HepG2 (cell line): ENCODE data around the gene ALDH3B2. TPM values are rescaled to one million over a fixed set of nuclear protein-coding genes. Genes with fewer than 3 reads are reported as not detected.

Experiments
- ATAC-seq: fragments of 200-7000 bp; cut with Tn5 transposase; 3 replicates; pipeline ENCODE4 v1.9.1; 2020; ENCODE audit warnings: mild to moderate bottlenecking, moderate library complexity
- BruUV-seq: library from RNA; stranded (reverse); fragments of 400-500 nt; replicated peaks from 2 replicates; lab custom pipeline; 2021; lab: Mats Ljungman, UMichigan
- CTCF ChIA-PET: fragments of 300-600 bp; formaldehyde crosslinking; extraction: SDS; loops from one replicate; lab custom pipeline; 2021; ENCODE audit warnings: low total read pairs, inconsistent platforms, low intra/inter-chr PET ratio; lab: Yijun Ruan, JAX
- POLR2A ChIA-PET: fragments of 350-600 bp; sonication (Branson Sonifier 250); formaldehyde crosslinking; loops from one replicate; lab custom pipeline; 2020; ENCODE audit warnings: antibody characterized with exemption, inconsistent platforms; lab: Yijun Ruan, JAX
- DNase-seq: peaks from one replicate; pipeline ENCODE4 v3.0.0-alpha.2; 2015; ENCODE audit warnings: low spot score
- FAIRE-seq: peaks from 3 replicates; lab custom pipeline; 2011; peaks lifted over from hg19 to GRCh38; lab: Jason Lieb, UNC
- H2AFZ ChIP-seq: one replicate; pipeline ENCODE4 v1.6.1; 2011; ENCODE audit warnings: low read length, inconsistent platforms
- H3K27ac ChIP-seq: fragments of 300-600 bp; 3 replicates; pipeline ENCODE4 v1.8.0; 2011; ENCODE audit warnings: mixed run types, mild to moderate bottlenecking, mixed read lengths, low read length, inconsistent platforms; ENCODE audit not compliant: insufficient read depth; ENCODE audit errors: extremely low read length
- H3K27me3 ChIP-seq, 2 experiments: fragments of 200-600 bp in 1 of 2; 2 replicates in 1 of 2; 3 replicates in 1 of 2; pipeline versions ENCODE4 v1.6.0 to v1.8.0; 2011; ENCODE audit warnings: low read length in 2 of 2, mild to moderate bottlenecking in 2 of 2, moderate library complexity in 2 of 2, inconsistent platforms in 1 of 2; ENCODE audit not compliant: insufficient read depth in 2 of 2, control insufficient read depth in 1 of 2
- H3K36me3 ChIP-seq, 2 experiments: fragments of 200-600 bp in 1 of 2; replicated peaks in 1 of 2; 2 replicates in 1 of 2; 3 replicates in 1 of 2; pipeline versions ENCODE4 v1.5.1 to v1.8.0; 2011; ENCODE audit warnings: low read length in 2 of 2, inconsistent platforms in 1 of 2; ENCODE audit not compliant: insufficient read depth in 2 of 2, control insufficient read depth in 1 of 2
- H3K4me1 ChIP-seq: 2 replicates; pipeline ENCODE4 v1.5.1; 2012; ENCODE audit warnings: low read length, inconsistent platforms; ENCODE audit not compliant: insufficient read depth
- H3K4me2 ChIP-seq: 2 replicates; pipeline ENCODE4 v1.6.0; 2011; ENCODE audit warnings: low read depth, low read length, inconsistent platforms
- H3K4me3 ChIP-seq, 3 experiments: fragments of 200-600 bp in 1 of 3; sonication (generic), shearing (Covaris generic) in 1 of 3; replicated peaks in 1 of 3; 2 replicates each; pipeline ENCODE4 v1.5.1; 2011 to 2016; ENCODE audit warnings: low read length in 3 of 3, inconsistent platforms in 2 of 3, low read depth in 2 of 3, mild to moderate bottlenecking in 2 of 3, control low read depth in 1 of 3, mixed read lengths in 1 of 3; ENCODE audit not compliant: insufficient read depth in 1 of 3
- H3K79me2 ChIP-seq: one replicate; pipeline ENCODE4 v1.6.1; 2011; ENCODE audit warnings: low read length, inconsistent platforms; ENCODE audit not compliant: insufficient read depth
- H3K9ac ChIP-seq: 2 replicates; pipeline ENCODE4 v1.6.0; 2011; ENCODE audit warnings: mild to moderate bottlenecking, low read depth, low read length, inconsistent platforms; ENCODE audit not compliant: insufficient read depth
- H3K9me3 ChIP-seq: 2 replicates; pipeline ENCODE4 v1.5.1; 2012; ENCODE audit warnings: mild to moderate bottlenecking, low read length
- H4K20me1 ChIP-seq: 2 replicates; pipeline ENCODE4 v1.6.0; 2011; ENCODE audit warnings: inconsistent platforms, mild to moderate bottlenecking, low read length, moderate library complexity; ENCODE audit not compliant: insufficient read depth
- KDM5A ChIP-seq: fragments of 200-600 bp; sonication (generic); IDR thresholded peaks from 2 replicates; pipeline ENCODE4 v1.7.0; 2018; ENCODE audit warnings: antibody characterized with exemption, mild to moderate bottlenecking, low read length, borderline replicate concordance
- MLX ChIP-seq: IDR thresholded peaks from 2 replicates; pipeline ENCODE4 v1.6.1; 2016
- NFIC ChIP-seq: IDR thresholded peaks from 2 replicates; pipeline ENCODE4 v1.6.1; 2012; ENCODE audit warnings: mild to moderate bottlenecking, low read length, inconsistent platforms
- NFYC ChIP-seq: IDR thresholded peaks from 2 replicates; pipeline ENCODE4 v1.6.1; 2016; ENCODE audit warnings: missing genetic modification reagents, missing compliant biosample characterization
- PPARG ChIP-seq: conservative IDR thresholded peaks from 2 replicates; pipeline ENCODE4 v1.6.1; 2016; ENCODE audit warnings: missing biosample characterization, missing genetic modification reagents
- ZNF407 ChIP-seq: sonication (generic); formaldehyde crosslinking; IDR thresholded peaks from one replicate; pipeline ENCODE4 v1.5.1; 2020; ENCODE audit warnings: mild to moderate bottlenecking, missing genetic modification reagents; ENCODE audit errors: not compliant biosample characterization
- ZNF629 ChIP-seq: sonication (generic); formaldehyde crosslinking; conservative IDR thresholded peaks from 2 replicates; pipeline ENCODE4 v1.5.0; 2020; ENCODE audit warnings: missing genetic modification reagents
- ZNF639 ChIP-seq: conservative IDR thresholded peaks from 2 replicates; pipeline ENCODE4 v1.6.1; 2018; ENCODE audit warnings: missing genetic modification reagents
- ZNF7 ChIP-seq: IDR thresholded peaks from 2 replicates; pipeline ENCODE4 v1.6.1; 2016; ENCODE audit warnings: missing biosample characterization, missing genetic modification reagents
- WGBS: methylation state at CpG from one replicate; pipeline ENCODE4 v1.1.6; 2017; ENCODE audit warnings: low lambda C conversion rate; 5-methylcytosine and 5-hydroxymethylcytosine counted together
- in situ Hi-C: cut with HindIII; loops from 2 replicates; pipeline ENCODE4 v1.10.0; 2017; ENCODE audit warnings: low pct_unique_long_range_greater_than_20kb; ENCODE audit not compliant: extremely low pct_ligation_motif_present
- intact Hi-C: fragments of 100-400 bp; cut with micrococcal nuclease; formaldehyde crosslinking; loops from one replicate; pipeline ENCODE4 v1.10.0; 2022; ENCODE audit not compliant: unreplicated experiment
- polyA plus RNA-seq, 8 experiments: library from polyadenylated mRNA; depleted of rRNA in 3 of 8; stranded (reverse) in 7 of 8; unstranded in 1 of 8; fragments of >200 nt; fragmentation: Illumina TruSeq in 4 of 8; extraction: Trizol in 4 of 8; gene quantifications; 2 replicates each; pipeline versions ENCODE4 v1.2.1 to v1.2.3, GENCODE V29; 2011 to 2016; ENCODE audit warnings: low read depth in 4 of 8, missing spikeins in 1 of 8, mixed read lengths in 1 of 8; ENCODE audit not compliant: insufficient read depth in 1 of 8
- total RNA-seq, 5 experiments: library from RNA; depleted of rRNA; stranded (reverse); fragments of >200 nt; fragmentation: Illumina TruSeq; extraction: Trizol; gene quantifications; 2 replicates each; pipeline ENCODE4 v1.2.3, GENCODE V29; 2016; ENCODE audit warnings: low read depth in 1 of 5

Gene ALDH3B2
- total and polyA plus RNA-seq, 2 of the 13 experiments (the other 11 are each of a cell fraction or from before 2014, with no cell fraction given) = not detected

GRCh38 chr11:67627441-67627811 lies 47.0 kb downstream of the ALDH3B2 start:
- CTCF ChIA-PET = no interaction called here
- H3K9ac ChIP-seq = no peak overlapping the region
- no peaks in the 10 kb centered on the region for H3K27me3 ChIP-seq
- intact Hi-C loops (no loop called here), in situ Hi-C loops (no loop called here)
- TF ChIP-seq PPARG (CRISPR knock-in tag) (no peak), ZNF639 (CRISPR knock-in tag) (no peak), ZNF7 (CRISPR knock-in tag) (no peak), KDM5A (no peak)
- ATAC-seq (no peak), DNase-seq (no peak), FAIRE-seq (no peak)
- no TSS peak for BruUV-seq
- no peaks in the 10 kb centered on the region for H4K20me1 ChIP-seq
- POLR2A ChIA-PET = interaction anchor here (2.1 kb wide), 1 partner anchor 14 kb away, joined by 9 read pairs; no protein-coding TSS in a partner anchor
- no peaks in the 10 kb centered on the region for H3K9me3 ChIP-seq
- H3K4me2 ChIP-seq = no peak overlapping the region
- H2AFZ ChIP-seq = no peak overlapping the region
- H3K4me3 ChIP-seq = no peak overlapping the region
- no peak overlapping the region for H3K27ac ChIP-seq
- H3K4me1 ChIP-seq = peaks cover 45% of the 10 kb centered on the region
- no peaks in the 10 kb centered on the region for H3K79me2 ChIP-seq
- no peaks in the 10 kb centered on the region for H3K36me3 ChIP-seq
- WGBS = 100% methylated on average over 3 of the region's 6 CpGs

- no peaks in the 10 kb centered on the region for H3K36me3 ChIP-seq
- no peak overlapping the region for H3K4me2 ChIP-seq
- no peak for ATAC-seq
- in situ Hi-C loops = no loop called here
- ChIA-PET CTCF (no interaction called here), POLR2A (interaction anchor here (1.6 kb wide), 1 partner anchor 10 kb away, joined by 5 read pairs; no protein-coding TSS in a partner anchor)
- H3K27ac ChIP-seq = no peak overlapping the region
- no TSS peak for BruUV-seq
- no peak overlapping the region for H3K4me3 ChIP-seq
- no peaks in the 10 kb centered on the region for H4K20me1 ChIP-seq
- no peak for FAIRE-seq
- intact Hi-C loops = no loop called here
- no peak overlapping the region for H2AFZ ChIP-seq
- H3K4me1 ChIP-seq = peaks cover 45% of the 10 kb centered on the region
- 97% methylated on average over 9 of the region's 10 CpGs for WGBS
- no peaks in the 10 kb centered on the region for H3K27me3 ChIP-seq
- H3K9me3 ChIP-seq = no peaks in the 10 kb centered on the region
- H3K79me2 ChIP-seq = no peaks in the 10 kb centered on the region
- H3K9ac ChIP-seq = no peak overlapping the region
- no peak for DNase-seq
- TF ChIP-seq NFIC (no peak), NFYC (CRISPR knock-in tag) (no peak), ZNF407 (CRISPR knock-in tag) (no peak), MLX (no peak), ZNF629 (no peak)
These were observed 47.5 kb downstream of the ALDH3B2 start for GRCh38 chr11:67626970-67627369.
